ENCODE measurements around the gene SHISA8.
"Not testable (repeated sequence)": the region's sequence is repeated elsewhere in the genome, so short reads cannot be mapped to it uniquely, and the experiment has no call there.

The SHISA8 gene

GRCh38 chr22:41951898-41952474, 37.1 kb upstream of the SHISA8 start, which contains the start of gene SMIM45:
Gene SMIM45 (plus strand): TSS chr22:41952150.
- Histone ChIP-seq H3K36me3 (no peaks in the 10 kb centered on the region), H3K9me3 (no peaks in the 10 kb centered on the region), H3K4me3 (no peak within 1 kb of the TSS), H3K27ac (no peak within 1 kb of the TSS), H3K27me3 (peaks cover 0 to 23% of the 10 kb centered on the region in 2 donors), H3K4me1 (peaks cover 0 to 6% (median 2%) of the 10 kb centered on the region in 4 donors)
- no peak for TF ChIP-seq CTCF (IDR thresholded peaks at IDR 0.05)
- intact Hi-C loops (cut with DNase I; ENCODE audit: low total_unique reads): no loop called here
- DNase-seq: no peak

- Histone ChIP-seq H3K27ac (no peak overlapping the region), H3K27me3 (peaks cover 0 to 23% of the 10 kb centered on the region in 2 donors), H3K4me3 (no peak overlapping the region), H3K9me3 (no peaks in the 10 kb centered on the region), H3K36me3 (no peaks in the 10 kb centered on the region), H3K4me1 (peaks cover 0 to 15% (median 11%) of the 10 kb centered on the region in 4 donors)
- DNase-seq: no peak
- no peak for TF ChIP-seq CTCF (IDR thresholded peaks at IDR 0.05)
- intact Hi-C loops (cut with DNase I; ENCODE audit: low total_unique reads): loop anchor here (5.0 kb wide), 1 partner anchor 122 kb away; no protein-coding TSS in a partner anchor
Measured at GRCh38 chr22:41949297-41949965, 34.6 kb upstream of the SHISA8 start.

GRCh38 chr22:41948928-41949296, 34.0 kb upstream of the SHISA8 start:
- peaks cover 0 to 23% of the 10 kb centered on the region in 2 donors for H3K27me3 ChIP-seq
- not testable (repeated sequence) for H3K9me3 ChIP-seq, DNase-seq, H3K36me3 ChIP-seq, H3K27ac ChIP-seq, H3K4me3 ChIP-seq
- intact Hi-C loops (cut with DNase I; ENCODE audit: low total_unique reads): loop anchor here (5.0 kb wide), 1 partner anchor 122 kb away; no protein-coding TSS in a partner anchor
- H3K4me1 ChIP-seq: peaks cover 0 to 15% (median 11%) of the 10 kb centered on the region in 4 donors

GRCh38 chr22:41948142-41948541, 33.3 kb upstream of the SHISA8 start:
- H3K4me3 ChIP-seq: no peak overlapping the region
- no peaks in the 10 kb centered on the region for H3K9me3 ChIP-seq
- intact Hi-C loops (cut with DNase I; ENCODE audit: low total_unique reads): loop anchor here (5.0 kb wide), 1 partner anchor 121 kb away; no protein-coding TSS in a partner anchor
- peaks cover 0 to 15% (median 11%) of the 10 kb centered on the region in 4 donors for H3K4me1 ChIP-seq
- no peaks in the 10 kb centered on the region for H3K36me3 ChIP-seq
- no peak for DNase-seq
- TF ChIP-seq CTCF (IDR thresholded peaks at IDR 0.05): no peak
- H3K27me3 ChIP-seq: peaks cover 0 to 27% of the 10 kb centered on the region in 2 donors
- no peak overlapping the region for H3K27ac ChIP-seq

GRCh38 chr22:41947424-41948080, 32.7 kb upstream of the SHISA8 start:
- intact Hi-C loops (cut with DNase I; ENCODE audit: low total_unique reads): loop anchor here (5.0 kb wide), 1 partner anchor 120 kb away; no protein-coding TSS in a partner anchor
- Histone ChIP-seq H3K27me3 (peaks cover 0 to 23% of the 10 kb centered on the region in 2 donors), H3K4me3 (peak overlapping the region; percentile 56 to 65), H3K36me3 (no peaks in the 10 kb centered on the region), H3K27ac (peak overlapping the region in 1 of 2 donors; percentile 24), H3K4me1 (peaks cover 0 to 15% (median 11%) of the 10 kb centered on the region in 4 donors), H3K9me3 (no peaks in the 10 kb centered on the region)
- TF ChIP-seq CTCF (IDR thresholded peaks at IDR 0.05): no peak
- DNase-seq: no peak

Data from tibial artery (tissue), 4 donors.